ENCODE results near the gene KLK4.

- no peak for TF ChIP-seq EZH2 (optimal IDR thresholded peaks at IDR 0.05; ENCODE audit: low read depth, low read length)
- no peak for TF ChIP-seq CTCF (IDR thresholded peaks at IDR 0.05; ENCODE audit: low read length)
These were observed at the start of gene KLK4 for GRCh38 chr19:50911206-50912101.

Data from MM.1S (cell line).